WTC11 (cell line): ENCODE results near the gene ALPK1. TPM values are rescaled to one million over a fixed set of nuclear protein-coding genes. Genes with fewer than 3 reads are reported as not detected.
A peak's percentile ranks its signal among the peaks of the same experiment; 100 is the strongest.

ENCODE experiments used
- ATAC-seq: fragments of 200-7000 bp; cut with Tn5 transposase; 2 replicates; pipeline ENCODE4 v1.10.0; 2021; ENCODE audit warnings: mild to moderate bottlenecking, moderate library complexity
- CTCF ChIA-PET: fragments of 300-600 bp; sonication (Branson Sonifier 250); formaldehyde crosslinking; loops from one replicate; lab custom pipeline; 2021; ENCODE audit warnings: antibody characterized with exemption; lab: Charles Lee
- POLR2A ChIA-PET: fragments of 350-600 bp; sonication (Branson Sonifier 250); formaldehyde crosslinking; loops from one replicate; lab custom pipeline; 2021; ENCODE audit warnings: antibody characterized with exemption; lab: Charles Lee
- DNase-seq: peaks from one replicate; pipeline ENCODE4 v3.0.0; 2021; ENCODE audit warnings: low spot score
- H3K27ac Mint-ChIP-seq: 2 replicates; pipeline ENCODE4 v1.8.0; 2021; ENCODE audit warnings: mixed read lengths
- H3K27me3 Mint-ChIP-seq: 2 replicates; pipeline ENCODE4 v1.8.0; 2021; ENCODE audit warnings: low read depth, mild to moderate bottlenecking, moderate library complexity, mixed read lengths
- H3K36me3 Mint-ChIP-seq: 2 replicates; pipeline ENCODE4 v1.8.0; 2021; ENCODE audit warnings: mixed read lengths
- H3K4me1 Mint-ChIP-seq: 2 replicates; pipeline ENCODE4 v1.8.0; 2022; ENCODE audit warnings: mixed read lengths
- H3K4me3 Mint-ChIP-seq: 2 replicates; pipeline ENCODE4 v1.8.0; 2021; ENCODE audit warnings: mild to moderate bottlenecking, moderate library complexity, mixed read lengths
- H3K9me3 Mint-ChIP-seq: 2 replicates; pipeline ENCODE4 v1.8.0; 2021; ENCODE audit warnings: mixed read lengths
- ATF1 ChIP-seq: sonication (generic); formaldehyde crosslinking; IDR thresholded peaks from 2 replicates; pipeline ENCODE4 v1.8.1; 2023; ENCODE audit warnings: mild to moderate bottlenecking, moderate library complexity, missing genetic modification reagents
- FOXJ3 ChIP-seq: sonication (generic); formaldehyde crosslinking; IDR thresholded peaks from 2 replicates; pipeline ENCODE4 v1.9.0; 2021; ENCODE audit warnings: missing genetic modification reagents, mild to moderate bottlenecking, borderline replicate concordance
- FOXP1 ChIP-seq: sonication (generic); formaldehyde crosslinking; IDR thresholded peaks from 2 replicates; pipeline ENCODE4 v1.8.0; 2022; ENCODE audit warnings: missing genetic modification reagents, mild to moderate bottlenecking, moderate library complexity, borderline replicate concordance
- GABPB1 ChIP-seq: sonication (generic); formaldehyde crosslinking; IDR thresholded peaks from 2 replicates; pipeline ENCODE4 v1.8.1; 2023; ENCODE audit warnings: mild to moderate bottlenecking, missing genetic modification reagents
- GRHL2 ChIP-seq: fragments of 250-450 bp; sonication (Bioruptor Pico); IDR thresholded peaks from 2 replicates; pipeline ENCODE4 v1.8.0; 2022; ENCODE audit warnings: mild to moderate bottlenecking, moderate library complexity; ENCODE audit not compliant: insufficient replicate concordance, severe bottlenecking
- HMGA2 ChIP-seq: fragments of 250-450 bp; sonication (Bioruptor Pico); IDR thresholded peaks from 2 replicates; pipeline ENCODE4 v1.4.0; 2021; ENCODE audit warnings: mild to moderate bottlenecking, moderate library complexity
- JAZF1 ChIP-seq: fragments of 250-450 bp; sonication (Bioruptor Pico); IDR thresholded peaks from 2 replicates; pipeline ENCODE4 v1.9.0; 2021; ENCODE audit warnings: moderate library complexity, mild to moderate bottlenecking, inconsistent platforms
- JUN ChIP-seq: sonication (generic); formaldehyde crosslinking; IDR thresholded peaks from 2 replicates; pipeline ENCODE4 v1.8.0; 2023; ENCODE audit warnings: mild to moderate bottlenecking, missing genetic modification reagents
- MXD4 ChIP-seq: fragments of 250-450 bp; sonication (Bioruptor Pico); IDR thresholded peaks from 2 replicates; pipeline ENCODE4 v1.8.0; 2021; ENCODE audit warnings: mild to moderate bottlenecking, moderate library complexity, borderline replicate concordance
- RORB ChIP-seq: fragments of 250-450 bp; sonication (Bioruptor Pico); IDR thresholded peaks from 2 replicates; pipeline ENCODE4 v1.9.0; 2021; ENCODE audit warnings: mild to moderate bottlenecking
- SOX15 ChIP-seq: fragments of 250-450 bp; sonication (Bioruptor Pico); IDR thresholded peaks from 2 replicates; pipeline ENCODE4 v1.9.0; 2021; ENCODE audit warnings: mild to moderate bottlenecking
- TP53 ChIP-seq: sonication (generic); formaldehyde crosslinking; IDR thresholded peaks from 2 replicates; pipeline ENCODE4 v1.8.1; 2023; ENCODE audit warnings: mild to moderate bottlenecking, missing genetic modification reagents
- ZNF219 ChIP-seq: sonication (generic); formaldehyde crosslinking; IDR thresholded peaks from 2 replicates; pipeline ENCODE4 v1.8.0; 2023; ENCODE audit warnings: missing genetic modification reagents, mild to moderate bottlenecking, borderline replicate concordance
- total RNA-seq: library from RNA; stranded (reverse); gene quantifications from 3 replicates; pipeline ENCODE4 v1.2.3, GENCODE V29; 2021
- TF ChIP-seq, protein P1 (sequence below): sonication (generic); formaldehyde crosslinking; IDR thresholded peaks from 2 replicates; pipeline ENCODE4 v1.8.1; 2022; ENCODE audit warnings: low read depth, missing genetic modification reagents, borderline replicate concordance
- TF ChIP-seq, protein P2 (sequence below): fragments of 250-450 bp; sonication (Bioruptor Pico); IDR thresholded peaks from 2 replicates; pipeline ENCODE4 v1.9.0; 2021; ENCODE audit warnings: moderate library complexity, mild to moderate bottlenecking, inconsistent platforms, borderline replicate concordance
- TF ChIP-seq, protein P3 (sequence below): fragments of 250-450 bp; sonication (Bioruptor Pico); conservative IDR thresholded peaks from 2 replicates; pipeline ENCODE4 v1.9.0; 2021; ENCODE audit warnings: mild to moderate bottlenecking
- TF ChIP-seq, protein P4 (sequence below): sonication (generic); formaldehyde crosslinking; IDR thresholded peaks from 2 replicates; pipeline ENCODE4 v1.8.1; 2023; ENCODE audit warnings: mild to moderate bottlenecking, moderate library complexity, missing genetic modification reagents
- TF ChIP-seq, protein P5 (sequence below): sonication (generic); formaldehyde crosslinking; IDR thresholded peaks from 2 replicates; pipeline ENCODE4 v1.8.1; 2022; ENCODE audit warnings: mild to moderate bottlenecking, missing genetic modification reagents, moderate library complexity, borderline replicate concordance
- TF ChIP-seq, protein P6 (sequence below): sonication (generic); formaldehyde crosslinking; IDR thresholded peaks from 2 replicates; pipeline ENCODE4 v1.8.1; 2022; ENCODE audit warnings: low read depth, mild to moderate bottlenecking, moderate library complexity, missing genetic modification reagents, borderline replicate concordance

ALPK1 gene
- total RNA-seq, 1 experiment from 2014 or later, result 0.50 TPM

DNA sequence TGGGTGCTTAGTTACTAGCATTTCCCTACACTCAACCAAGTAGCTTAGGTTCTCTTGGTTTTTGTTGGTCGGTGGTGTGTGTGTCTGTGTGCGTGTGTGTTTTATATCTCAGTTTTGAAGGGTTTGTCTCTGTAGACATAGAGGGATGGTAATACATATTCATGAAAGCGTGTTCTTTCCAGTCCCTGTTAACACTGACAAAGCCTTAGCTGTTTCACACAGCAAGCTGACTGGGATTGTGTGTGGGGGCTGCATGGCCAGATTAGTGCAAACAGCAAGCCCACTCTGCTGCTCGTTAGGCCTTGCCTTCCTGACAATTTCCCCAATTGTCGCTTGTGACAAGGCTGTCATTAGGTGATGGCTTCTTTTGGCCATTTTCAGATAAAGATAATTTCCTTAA, 43.9 kb downstream of the ALPK1 start (continued):
- TF ChIP-seq, protein P1, sequence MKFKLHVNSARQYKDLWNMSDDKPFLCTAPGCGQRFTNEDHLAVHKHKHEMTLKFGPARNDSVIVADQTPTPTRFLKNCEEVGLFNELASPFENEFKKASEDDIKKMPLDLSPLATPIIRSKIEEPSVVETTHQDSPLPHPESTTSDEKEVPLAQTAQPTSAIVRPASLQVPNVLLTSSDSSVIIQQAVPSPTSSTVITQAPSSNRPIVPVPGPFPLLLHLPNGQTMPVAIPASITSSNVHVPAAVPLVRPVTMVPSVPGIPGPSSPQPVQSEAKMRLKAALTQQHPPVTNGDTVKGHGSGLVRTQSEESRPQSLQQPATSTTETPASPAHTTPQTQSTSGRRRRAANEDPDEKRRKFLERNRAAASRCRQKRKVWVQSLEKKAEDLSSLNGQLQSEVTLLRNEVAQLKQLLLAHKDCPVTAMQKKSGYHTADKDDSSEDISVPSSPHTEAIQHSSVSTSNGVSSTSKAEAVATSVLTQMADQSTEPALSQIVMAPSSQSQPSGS, result no peak
- TF ChIP-seq HMGA2 (CRISPR knock-in tag) (no peak), ATF1 (CRISPR knock-in tag) (no peak)

DNA sequence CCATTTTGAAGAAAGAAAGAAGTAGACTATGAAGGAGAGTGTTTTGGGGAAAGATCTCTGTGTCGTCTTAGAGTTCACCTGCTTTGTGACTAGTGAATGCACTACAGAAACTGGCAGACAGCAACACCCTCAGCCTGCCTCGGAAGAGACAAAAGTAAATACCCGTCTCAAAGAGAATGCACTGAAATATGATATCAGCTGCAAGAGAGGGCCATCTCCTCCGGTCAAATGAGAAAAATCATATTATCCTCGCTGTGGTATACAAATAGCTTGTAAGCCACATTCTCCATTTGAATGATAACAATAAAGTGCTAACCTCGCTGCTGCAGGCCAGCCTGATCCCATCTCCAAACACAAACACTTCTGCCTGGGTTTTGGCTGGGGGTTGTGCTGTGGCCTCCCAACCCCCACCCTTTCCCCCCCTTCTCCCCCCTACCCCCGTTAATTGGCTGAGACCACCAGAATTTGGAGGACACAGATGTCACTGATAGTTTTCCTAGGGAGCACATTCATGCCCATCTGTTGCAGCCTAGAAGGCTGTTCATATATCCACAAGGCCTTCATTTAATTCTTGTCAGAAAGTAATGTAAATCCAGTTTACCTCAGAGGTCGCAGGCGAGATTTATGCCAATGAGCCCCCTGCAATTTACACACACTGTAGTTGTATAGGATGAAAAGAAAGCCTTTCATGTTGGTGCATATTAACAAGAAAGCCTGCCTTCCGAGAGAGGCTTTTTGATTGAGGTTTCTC, 46.3 kb downstream of the ALPK1 start:
- TF ChIP-seq FOXJ3 (CRISPR knock-in tag) (no peak), MXD4 (no peak), JAZF1 (CRISPR knock-in tag) (no peak), ATF1 (CRISPR knock-in tag) (no peak), ZNF219 (CRISPR knock-in tag) (no peak), SOX15 (no peak), GRHL2 (CRISPR knock-in tag) (no peak), FOXP1 (CRISPR knock-in tag) (no peak), GABPB1 (CRISPR knock-in tag) (no peak), JUN (CRISPR knock-in tag) (no peak), RORB (CRISPR knock-in tag) (no peak), TP53 (CRISPR knock-in tag) (no peak)
- TF ChIP-seq, protein P2, sequence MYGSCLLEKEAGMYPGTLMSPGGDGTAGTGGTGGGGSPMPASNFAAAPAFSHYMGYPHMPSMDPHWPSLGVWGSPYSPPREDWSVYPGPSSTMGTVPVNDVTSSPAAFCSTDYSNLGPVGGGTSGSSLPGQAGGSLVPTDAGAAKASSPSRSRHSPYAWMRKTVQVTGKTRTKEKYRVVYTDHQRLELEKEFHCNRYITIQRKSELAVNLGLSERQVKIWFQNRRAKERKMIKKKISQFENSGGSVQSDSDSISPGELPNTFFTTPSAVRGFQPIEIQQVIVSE (CRISPR knock-in tag), result no peak
- TF ChIP-seq, protein P3, sequence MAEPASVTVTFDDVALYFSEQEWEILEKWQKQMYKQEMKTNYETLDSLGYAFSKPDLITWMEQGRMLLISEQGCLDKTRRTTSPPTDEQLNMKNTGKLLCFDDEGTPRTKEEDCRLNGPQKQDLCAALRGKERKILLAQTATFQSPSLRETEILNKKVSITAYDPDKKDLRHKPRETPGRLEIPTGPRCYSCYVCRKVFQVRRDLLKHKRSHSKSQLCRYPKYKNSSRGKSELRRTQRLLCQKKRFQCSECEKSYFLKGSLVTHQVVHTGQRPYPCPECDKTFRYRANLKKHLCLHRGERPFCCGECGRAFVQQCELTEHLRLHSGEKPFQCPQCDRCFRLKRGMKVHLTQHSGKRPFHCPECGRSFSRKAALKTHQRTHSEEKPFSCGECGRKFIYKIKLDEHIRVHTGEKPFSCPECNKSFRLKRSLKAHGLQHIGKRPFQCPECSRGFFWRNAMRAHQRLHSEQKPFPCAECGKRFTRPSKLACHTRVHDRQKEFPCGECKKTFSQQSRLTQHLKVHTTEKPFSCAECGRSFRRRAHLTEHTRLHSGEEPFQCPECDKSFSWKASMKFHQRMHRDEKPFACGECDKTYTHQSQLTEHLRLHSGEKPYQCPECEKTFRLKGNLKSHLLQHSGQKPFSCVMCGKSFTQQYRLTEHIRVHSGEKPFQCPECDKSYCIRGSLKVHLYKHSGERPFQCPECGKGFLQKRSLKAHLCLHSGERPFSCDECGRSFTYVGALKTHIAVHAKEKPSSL (CRISPR knock-in tag), result no peak
- TF ChIP-seq, protein P4, sequence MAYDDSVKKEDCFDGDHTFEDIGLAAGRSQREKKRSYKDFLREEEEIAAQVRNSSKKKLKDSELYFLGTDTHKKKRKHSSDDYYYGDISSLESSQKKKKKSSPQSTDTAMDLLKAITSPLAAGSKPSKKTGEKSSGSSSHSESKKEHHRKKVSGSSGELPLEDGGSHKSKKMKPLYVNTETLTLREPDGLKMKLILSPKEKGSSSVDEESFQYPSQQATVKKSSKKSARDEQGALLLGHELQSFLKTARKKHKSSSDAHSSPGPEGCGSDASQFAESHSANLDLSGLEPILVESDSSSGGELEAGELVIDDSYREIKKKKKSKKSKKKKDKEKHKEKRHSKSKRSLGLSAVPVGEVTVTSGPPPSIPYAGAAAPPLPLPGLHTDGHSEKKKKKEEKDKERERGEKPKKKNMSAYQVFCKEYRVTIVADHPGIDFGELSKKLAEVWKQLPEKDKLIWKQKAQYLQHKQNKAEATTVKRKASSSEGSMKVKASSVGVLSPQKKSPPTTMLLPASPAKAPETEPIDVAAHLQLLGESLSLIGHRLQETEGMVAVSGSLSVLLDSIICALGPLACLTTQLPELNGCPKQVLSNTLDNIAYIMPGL, result no peak
- TF ChIP-seq, protein P5, sequence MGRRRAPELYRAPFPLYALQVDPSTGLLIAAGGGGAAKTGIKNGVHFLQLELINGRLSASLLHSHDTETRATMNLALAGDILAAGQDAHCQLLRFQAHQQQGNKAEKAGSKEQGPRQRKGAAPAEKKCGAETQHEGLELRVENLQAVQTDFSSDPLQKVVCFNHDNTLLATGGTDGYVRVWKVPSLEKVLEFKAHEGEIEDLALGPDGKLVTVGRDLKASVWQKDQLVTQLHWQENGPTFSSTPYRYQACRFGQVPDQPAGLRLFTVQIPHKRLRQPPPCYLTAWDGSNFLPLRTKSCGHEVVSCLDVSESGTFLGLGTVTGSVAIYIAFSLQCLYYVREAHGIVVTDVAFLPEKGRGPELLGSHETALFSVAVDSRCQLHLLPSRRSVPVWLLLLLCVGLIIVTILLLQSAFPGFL, result no peak
- TF ChIP-seq, protein P6, sequence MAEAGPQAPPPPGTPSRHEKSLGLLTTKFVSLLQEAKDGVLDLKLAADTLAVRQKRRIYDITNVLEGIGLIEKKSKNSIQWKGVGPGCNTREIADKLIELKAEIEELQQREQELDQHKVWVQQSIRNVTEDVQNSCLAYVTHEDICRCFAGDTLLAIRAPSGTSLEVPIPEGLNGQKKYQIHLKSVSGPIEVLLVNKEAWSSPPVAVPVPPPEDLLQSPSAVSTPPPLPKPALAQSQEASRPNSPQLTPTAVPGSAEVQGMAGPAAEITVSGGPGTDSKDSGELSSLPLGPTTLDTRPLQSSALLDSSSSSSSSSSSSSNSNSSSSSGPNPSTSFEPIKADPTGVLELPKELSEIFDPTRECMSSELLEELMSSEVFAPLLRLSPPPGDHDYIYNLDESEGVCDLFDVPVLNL (CRISPR knock-in tag), result no peak
- DNase-seq (no peak), ATAC-seq (peak; percentile 55)
- Mint-ChIP-seq H3K36me3 (no peaks in the 10 kb centered on the region), H3K27me3 (peaks cover 10% of the 10 kb centered on the region), H3K4me3 (peak overlapping the region; percentile 20; the same call in 1 of the 2 replicates), H3K4me1 (peaks cover 51% of the 10 kb centered on the region), H3K9me3 (no peaks in the 10 kb centered on the region), H3K27ac (no peak overlapping the region; the same call in 1 of the 2 replicates)
- ChIA-PET CTCF (interaction anchor here (0.8 to 1.1 kb wide), 4 partner anchors 18 to 181 kb away, joined by 3 to 6 read pairs (median 4); no protein-coding TSS in a partner anchor), POLR2A (no interaction called here)
